ENCODE measurements around the gene PPP1R14D.

PPP1R14D gene

GRCh38 chr15:40873694-40874561 is 45.4 kb upstream of the PPP1R14D start, which contains the start of gene RHOV (continued):
- TF ChIP-seq ZNF692 (tag by site-specific recombination; IDR thresholded peaks at IDR 0.05): 0 out of 2 replicates have a peak, but pooled peaks have one; percentile 10
- TF ChIP-seq ZNF660 (tag by site-specific recombination; IDR thresholded peaks at IDR 0.05): no peak
- TF ChIP-seq BCL11A (tag by site-specific recombination; IDR thresholded peaks at IDR 0.05; ENCODE audit: low read depth): no peak
- no peak for TF ChIP-seq ZNF23 (tag by site-specific recombination; IDR thresholded peaks at IDR 0.05; ENCODE audit: borderline replicate concordance)
- no peak for TF ChIP-seq ZNF548 (tag by site-specific recombination; IDR thresholded peaks at IDR 0.05)
- no peak; the same call in 1 of the 2 replicates for TF ChIP-seq ZNF561 (tag by site-specific recombination; IDR thresholded peaks at IDR 0.05; ENCODE audit: borderline replicate concordance)
- TF ChIP-seq ZNF792 (tag by site-specific recombination; IDR thresholded peaks at IDR 0.05): no peak
- TF ChIP-seq MZF1 (tag by site-specific recombination; IDR thresholded peaks at IDR 0.05; ENCODE audit: borderline replicate concordance): peak; percentile 91
- TF ChIP-seq KLF1 (tag by site-specific recombination; IDR thresholded peaks at IDR 0.05): no peak
- TF ChIP-seq SP2 (tag by site-specific recombination; IDR thresholded peaks at IDR 0.05): peak; percentile 36; the same call in 1 of the 2 replicates
- TF ChIP-seq, protein P1, sequence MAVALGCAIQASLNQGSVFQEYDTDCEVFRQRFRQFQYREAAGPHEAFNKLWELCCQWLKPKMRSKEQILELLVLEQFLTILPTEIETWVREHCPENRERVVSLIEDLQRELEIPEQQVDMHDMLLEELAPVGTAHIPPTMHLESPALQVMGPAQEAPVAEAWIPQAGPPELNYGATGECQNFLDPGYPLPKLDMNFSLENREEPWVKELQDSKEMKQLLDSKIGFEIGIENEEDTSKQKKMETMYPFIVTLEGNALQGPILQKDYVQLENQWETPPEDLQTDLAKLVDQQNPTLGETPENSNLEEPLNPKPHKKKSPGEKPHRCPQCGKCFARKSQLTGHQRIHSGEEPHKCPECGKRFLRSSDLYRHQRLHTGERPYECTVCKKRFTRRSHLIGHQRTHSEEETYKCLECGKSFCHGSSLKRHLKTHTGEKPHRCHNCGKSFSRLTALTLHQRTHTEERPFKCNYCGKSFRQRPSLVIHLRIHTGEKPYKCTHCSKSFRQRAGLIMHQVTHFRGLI (tag by site-specific recombination; IDR thresholded peaks at IDR 0.05): no peak
- TF ChIP-seq ZNF24 (tag by site-specific recombination; IDR thresholded peaks at IDR 0.05): no peak
- TF ChIP-seq TSHZ1 (tag by site-specific recombination; IDR thresholded peaks at IDR 0.05; ENCODE audit: borderline replicate concordance): no peak
- TF ChIP-seq ZEB2 (tag by site-specific recombination; IDR thresholded peaks at IDR 0.05): peak; percentile 66
- peak; percentile 70 for TF ChIP-seq ZBTB17 (tag by site-specific recombination; IDR thresholded peaks at IDR 0.05)
- TF ChIP-seq ZNF830 (tag by site-specific recombination; IDR thresholded peaks at IDR 0.05; ENCODE audit: low read depth): no peak
- no peak for TF ChIP-seq GLI4 (tag by site-specific recombination; IDR thresholded peaks at IDR 0.05)
- TF ChIP-seq ZSCAN16 (tag by site-specific recombination; IDR thresholded peaks at IDR 0.05): no peak
- TF ChIP-seq ZBTB11 (tag by site-specific recombination; conservative IDR thresholded peaks at IDR 0.05; ENCODE audit: low read depth): no peak; the same call in 1 of the 2 replicates
- TF ChIP-seq ZNF19 (tag by site-specific recombination; IDR thresholded peaks at IDR 0.05; ENCODE audit: low read depth): no peak
- TF ChIP-seq, protein P2, sequence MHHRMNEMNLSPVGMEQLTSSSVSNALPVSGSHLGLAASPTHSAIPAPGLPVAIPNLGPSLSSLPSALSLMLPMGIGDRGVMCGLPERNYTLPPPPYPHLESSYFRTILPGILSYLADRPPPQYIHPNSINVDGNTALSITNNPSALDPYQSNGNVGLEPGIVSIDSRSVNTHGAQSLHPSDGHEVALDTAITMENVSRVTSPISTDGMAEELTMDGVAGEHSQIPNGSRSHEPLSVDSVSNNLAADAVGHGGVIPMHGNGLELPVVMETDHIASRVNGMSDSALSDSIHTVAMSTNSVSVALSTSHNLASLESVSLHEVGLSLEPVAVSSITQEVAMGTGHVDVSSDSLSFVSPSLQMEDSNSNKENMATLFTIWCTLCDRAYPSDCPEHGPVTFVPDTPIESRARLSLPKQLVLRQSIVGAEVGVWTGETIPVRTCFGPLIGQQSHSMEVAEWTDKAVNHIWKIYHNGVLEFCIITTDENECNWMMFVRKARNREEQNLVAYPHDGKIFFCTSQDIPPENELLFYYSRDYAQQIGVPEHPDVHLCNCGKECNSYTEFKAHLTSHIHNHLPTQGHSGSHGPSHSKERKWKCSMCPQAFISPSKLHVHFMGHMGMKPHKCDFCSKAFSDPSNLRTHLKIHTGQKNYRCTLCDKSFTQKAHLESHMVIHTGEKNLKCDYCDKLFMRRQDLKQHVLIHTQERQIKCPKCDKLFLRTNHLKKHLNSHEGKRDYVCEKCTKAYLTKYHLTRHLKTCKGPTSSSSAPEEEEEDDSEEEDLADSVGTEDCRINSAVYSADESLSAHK (tag by site-specific recombination; IDR thresholded peaks at IDR 0.05): no peak
- TF ChIP-seq TRIM28 (IDR thresholded peaks at IDR 0.05; ENCODE audit: borderline replicate concordance, low read length): no peak
- no peak for TF ChIP-seq ZNF121 (tag by site-specific recombination; IDR thresholded peaks at IDR 0.05)
- TF ChIP-seq ZBTB7A (tag by site-specific recombination; IDR thresholded peaks at IDR 0.05; ENCODE audit: low read depth): no peak
- no peak; the same call in none of the 2 replicates for TF ChIP-seq KLF8 (tag by site-specific recombination; IDR thresholded peaks at IDR 0.05)
- TF ChIP-seq YY2 (tag by site-specific recombination; IDR thresholded peaks at IDR 0.05): no peak

All from HEK293 (cell line).